HG02970 (cell line): ENCODE measurements around the gene MARCHF7.
"Not testable (repeated sequence)": the region's sequence is repeated elsewhere in the genome, so short reads cannot be mapped to it uniquely, and the experiment has no call there.

Experiments used
- ATAC-seq: cut with Tn5 transposase; IDR thresholded peaks from one replicate; pipeline ENCODE4 v1.9.1; 2021; ENCODE audit warnings: mild to moderate bottlenecking, moderate library complexity, moderate number of reproducible peaks; ENCODE audit not compliant: unreplicated experiment, low FRiP score

Gene MARCHF7

GRCh38 chr2:159716857-159717256 lies 4.6 kb downstream of the MARCHF7 start:
- ATAC-seq, result no peak

GRCh38 chr2:159720676-159721075 lies 8.4 kb downstream of the MARCHF7 start:
- ATAC-seq, result no peak

GRCh38 chr2:159722580-159722979 lies 10.3 kb downstream of the MARCHF7 start:
- no peak for ATAC-seq

GRCh38 chr2:159724795-159725572 lies 12.7 kb downstream of the MARCHF7 start:
- not testable (repeated sequence) for ATAC-seq

GRCh38 chr2:159725713-159726112 lies 13.4 kb downstream of the MARCHF7 start:
- no peak for ATAC-seq

GRCh38 chr2:159728629-159729028 lies 16.3 kb downstream of the MARCHF7 start:
- ATAC-seq, result no peak

- ATAC-seq, result no peak
These were observed 23.3 kb downstream of the MARCHF7 start for GRCh38 chr2:159735648-159736047.

GRCh38 chr2:159736048-159736447 lies 23.7 kb downstream of the MARCHF7 start:
- no peak for ATAC-seq

GRCh38 chr2:159737292-159737916 lies 25.1 kb downstream of the MARCHF7 start:
- no peak for ATAC-seq

- ATAC-seq, result no peak
These were observed 25.6 kb downstream of the MARCHF7 start for GRCh38 chr2:159737917-159738296.

- no peak for ATAC-seq
These were observed 26.4 kb downstream of the MARCHF7 start for GRCh38 chr2:159738509-159739390.

- no peak for ATAC-seq
These were observed 30.5 kb downstream of the MARCHF7 start for GRCh38 chr2:159742846-159743245.

GRCh38 chr2:159744363-159744762 lies 32.1 kb downstream of the MARCHF7 start:
- no peak for ATAC-seq

- ATAC-seq, result not testable (repeated sequence)
These were observed 32.9 kb downstream of the MARCHF7 start for GRCh38 chr2:159745237-159745636.

GRCh38 chr2:159748089-159748488 lies 35.8 kb downstream of the MARCHF7 start:
- ATAC-seq, result no peak

- ATAC-seq, result no peak
These were observed 38.6 kb downstream of the MARCHF7 start for GRCh38 chr2:159750873-159751272.

- ATAC-seq, result no peak
These were observed 41.5 kb downstream of the MARCHF7 start for GRCh38 chr2:159753797-159754196.

- no peak for ATAC-seq
These were observed 42.7 kb downstream of the MARCHF7 start for GRCh38 chr2:159755014-159755413.

GRCh38 chr2:159755788-159756187 lies 43.5 kb downstream of the MARCHF7 start:
- no peak for ATAC-seq

- ATAC-seq, result no peak
These were observed 45.9 kb downstream of the MARCHF7 start for GRCh38 chr2:159758239-159758638.

GRCh38 chr2:159758686-159759085 lies 46.4 kb downstream of the MARCHF7 start:
- no peak for ATAC-seq
